ENCODE data around the gene C15orf61.

GRCh38 chr15:67479781-67480505 lies 41.0 kb upstream of the C15orf61 start:
- TF ChIP-seq CTCF (IDR thresholded peaks at IDR 0.05) (no peak), POLR2AphosphoS5 (IDR thresholded peaks at IDR 0.05) (no peak)
